SK-N-SH treated with all-trans-retinoic acid at 6 μM for 48 hours (cell line): Measurements from ENCODE around the gene P2RX4.

Experiments
- ATAC-seq: fragments of 200-7000 bp; cut with Tn5 transposase; 3 replicates; pipeline ENCODE4 v1.9.1; 2020; ENCODE audit warnings: mild to moderate bottlenecking, moderate library complexity
- ARNTL ChIP-seq: fragments of 450-650 bp; formaldehyde crosslinking; IDR thresholded peaks from 2 replicates; pipeline ENCODE4 v1.5.0; 2020; ENCODE audit warnings: low read depth, mild to moderate bottlenecking, moderate library complexity, borderline replicate concordance
- BACH2 ChIP-seq: fragments of 250-450 bp; sonication (Bioruptor Pico); IDR thresholded peaks from 2 replicates; pipeline ENCODE4 v1.9.0; 2021; ENCODE audit warnings: mild to moderate bottlenecking, borderline replicate concordance
- CSDC2 ChIP-seq: fragments of 250-450 bp; sonication (Bioruptor Pico); IDR thresholded peaks from 2 replicates; pipeline ENCODE4 v1.5.0; 2020; ENCODE audit warnings: mild to moderate bottlenecking, moderate library complexity
- CSRNP3 ChIP-seq: fragments of 250-450 bp; sonication (Bioruptor Pico); IDR thresholded peaks from 2 replicates; pipeline ENCODE4 v1.5.1; 2021; ENCODE audit warnings: mild to moderate bottlenecking, moderate library complexity
- GLIS3 ChIP-seq: fragments of 250-450 bp; sonication (Bioruptor Pico); IDR thresholded peaks from 2 replicates; pipeline ENCODE4 v1.5.0; 2020; ENCODE audit warnings: mild to moderate bottlenecking, moderate library complexity
- ISL1 ChIP-seq: fragments of 250-450 bp; sonication (Bioruptor Pico); IDR thresholded peaks from 2 replicates; pipeline ENCODE4 v2.1.2; 2022; ENCODE audit warnings: mild to moderate bottlenecking, moderate library complexity
- OSR1 ChIP-seq: fragments of 250-450 bp; sonication (Bioruptor Pico); IDR thresholded peaks from 2 replicates; pipeline ENCODE4 v1.8.0; 2022; ENCODE audit warnings: moderate library complexity, mild to moderate bottlenecking, inconsistent platforms
- PATZ1 ChIP-seq: fragments of 250-450 bp; sonication (Bioruptor Pico); IDR thresholded peaks from 2 replicates; pipeline ENCODE4 v1.8.0; 2020; ENCODE audit warnings: mild to moderate bottlenecking, moderate library complexity, borderline replicate concordance
- RARB ChIP-seq: fragments of 250-450 bp; sonication (Bioruptor Pico); IDR thresholded peaks from 2 replicates; pipeline ENCODE4 v1.8.0; 2021; ENCODE audit warnings: mild to moderate bottlenecking, moderate library complexity
- SNAI2 ChIP-seq: fragments of 250-450 bp; sonication (Bioruptor Pico); IDR thresholded peaks from 2 replicates; pipeline ENCODE4 v1.5.0; 2020; ENCODE audit warnings: mild to moderate bottlenecking, moderate library complexity
- TOX ChIP-seq: fragments of 250-450 bp; sonication (Bioruptor Pico); IDR thresholded peaks from 2 replicates; pipeline ENCODE4 v1.8.0; 2021; ENCODE audit warnings: mild to moderate bottlenecking, moderate library complexity, borderline replicate concordance
- TSHZ2 ChIP-seq: fragments of 250-450 bp; sonication (Bioruptor Pico); IDR thresholded peaks from 2 replicates; pipeline ENCODE4 v1.5.0; 2020; ENCODE audit warnings: mild to moderate bottlenecking, moderate library complexity
- ZC3H10 ChIP-seq: fragments of 250-450 bp; sonication (Bioruptor Pico); IDR thresholded peaks from 2 replicates; pipeline ENCODE4 v1.5.1; 2021; ENCODE audit warnings: mild to moderate bottlenecking, moderate library complexity
- ZFP30 ChIP-seq: fragments of 450-650 bp; formaldehyde crosslinking; IDR thresholded peaks from 2 replicates; pipeline ENCODE4 v1.5.0; 2022; ENCODE audit warnings: mild to moderate bottlenecking, moderate library complexity
- ZNF565 ChIP-seq: fragments of 450-650 bp; formaldehyde crosslinking; conservative IDR thresholded peaks from 2 replicates; pipeline ENCODE4 v1.5.0; 2020; ENCODE audit warnings: low read depth, mild to moderate bottlenecking, moderate library complexity
- ZNF70 ChIP-seq: fragments of 450-650 bp; formaldehyde crosslinking; IDR thresholded peaks from 2 replicates; pipeline ENCODE4 v1.5.0; 2020; ENCODE audit warnings: mild to moderate bottlenecking, moderate library complexity
- ZNF8 ChIP-seq: fragments of 450-650 bp; formaldehyde crosslinking; IDR thresholded peaks from 2 replicates; pipeline ENCODE4 v1.5.0; 2020; ENCODE audit warnings: mild to moderate bottlenecking, moderate library complexity

The P2RX4 gene

GRCh38 chr12:121227294-121227693 lies 17.4 kb downstream of the P2RX4 start:
- TF ChIP-seq GLIS3 (no peak), ZNF8 (no peak), OSR1 (CRISPR knock-in tag) (no peak), ARNTL (CRISPR knock-in tag) (no peak), CSRNP3 (CRISPR knock-in tag) (no peak)
- ATAC-seq, result no peak

GRCh38 chr12:121228919-121229665 lies 19.2 kb downstream of the P2RX4 start:
- no peak for TF ChIP-seq TSHZ2 (CRISPR knock-in tag)
- no peak for TF ChIP-seq ZFP30
- no peak for TF ChIP-seq BACH2 (CRISPR knock-in tag)
- no peak for TF ChIP-seq ZNF70 (CRISPR knock-in tag)
- no peak for TF ChIP-seq ARNTL (CRISPR knock-in tag)
- TF ChIP-seq TOX (CRISPR knock-in tag), result no peak
- TF ChIP-seq, all 23 proteins: peak for 0
- ATAC-seq, result no peak

- peak; percentile 94 for ATAC-seq
These were observed 20.1 kb downstream of the P2RX4 start for GRCh38 chr12:121229826-121230537.

- TF ChIP-seq ZC3H10 (CRISPR knock-in tag) (no peak), SNAI2 (CRISPR knock-in tag) (no peak), RARB (CRISPR knock-in tag) (no peak), BACH2 (CRISPR knock-in tag) (no peak), ISL1 (no peak)
- TF ChIP-seq, all 23 proteins: peak for 0
- ATAC-seq, result peak; percentile 8; the same call in 2 of the 3 replicates
These were observed 20.6 kb downstream of the P2RX4 start for GRCh38 chr12:121230538-121230907.

GRCh38 chr12:121232163-121232562 lies 22.2 kb downstream of the P2RX4 start:
- TF ChIP-seq ZFP30 (no peak), SNAI2 (CRISPR knock-in tag) (no peak), GLIS3 (no peak), ARNTL (CRISPR knock-in tag) (no peak), ZNF565 (no peak), CSDC2 (CRISPR knock-in tag) (no peak), PATZ1 (CRISPR knock-in tag) (no peak), BACH2 (CRISPR knock-in tag) (no peak), CSRNP3 (CRISPR knock-in tag) (no peak)
- TF ChIP-seq, all 23 proteins: peak for 0
- no peak for ATAC-seq
